Body of pancreas (tissue), 4 donors: ENCODE results near the gene TC2N.
A peak's percentile ranks its signal among the peaks of the same experiment; 100 is the strongest.

Source experiments
- CTCF ChIP-seq, 7 experiments: fragments of 450-650 bp in 4 of 7; fragments of 200-600 bp in 3 of 7; sonication (generic) in 3 of 7; IDR thresholded peaks; one replicate each; pipeline ENCODE4 v1.5.1; 2016 to 2019; ENCODE audit warnings: antibody characterized with exemption in 7 of 7
- POLR2A ChIP-seq, 3 donors: fragments of 450-650 bp; IDR thresholded peaks; one replicate each; pipeline ENCODE4 v1.6.1; 2016; ENCODE audit warnings: antibody characterized with exemption in 3 of 3, mild to moderate bottlenecking in 2 of 3

DNA sequence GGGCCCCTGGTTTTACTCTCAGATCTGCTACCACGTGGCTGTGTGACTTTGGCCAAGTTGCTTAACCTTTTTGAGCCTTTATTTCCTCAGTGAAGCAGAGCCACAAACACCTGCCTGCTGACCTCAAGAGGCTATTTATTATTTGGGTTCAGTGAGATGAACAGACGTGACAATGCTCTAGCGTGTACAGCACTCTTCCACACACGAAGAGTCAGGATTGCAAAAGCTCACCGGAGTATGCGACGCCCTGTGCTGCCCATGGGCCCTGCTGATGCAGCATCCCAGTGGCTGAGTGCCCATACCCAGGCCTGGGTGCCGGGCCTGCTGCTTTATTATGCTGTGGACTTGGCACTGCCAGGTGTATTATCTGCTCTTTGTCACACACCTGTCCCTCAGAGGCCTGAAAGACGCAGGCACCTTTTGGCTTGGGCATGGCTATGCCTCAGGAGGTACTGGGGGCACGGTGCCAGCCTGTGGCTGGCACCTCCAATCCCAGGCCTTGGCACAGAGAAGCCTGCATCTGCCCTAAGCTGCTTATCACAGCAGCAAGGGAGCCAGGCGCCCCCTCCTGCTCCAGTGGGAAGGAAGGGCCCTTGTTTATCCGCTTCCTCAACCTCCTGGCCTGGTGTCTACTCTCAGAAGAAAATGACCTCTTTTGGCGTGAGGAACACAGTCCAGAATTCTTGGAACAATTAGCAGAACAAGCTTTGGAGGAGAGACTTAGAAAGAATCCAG is 22.3 kb upstream of the TC2N start:
- peak in 4 of 7 experiments; percentile 10 to 29 (median 20) for TF ChIP-seq CTCF (IDR thresholded peaks at IDR 0.05)
- peak in 1 of 3 donors; percentile 44 for TF ChIP-seq POLR2A (IDR thresholded peaks at IDR 0.05)
